Vagina (tissue), 2 donors: ENCODE data around the gene FGFR3. TPM values are rescaled to one million over a fixed set of nuclear protein-coding genes. Genes with fewer than 3 reads are reported as not detected.

ENCODE experiments used
- DNase-seq, 2 donors: peaks; one replicate each; pipeline ENCODE4 v3.0.0-alpha.2; 2017; ENCODE audit errors: extremely low spot score in 2 of 2
- H3K27ac ChIP-seq: fragments of 200-600 bp; sonication (generic); one replicate; pipeline ENCODE4 v1.5.1; 2019
- H3K27me3 ChIP-seq: fragments of 200-600 bp; sonication (generic); one replicate; pipeline ENCODE4 v1.5.1; 2019
- H3K36me3 ChIP-seq, 2 donors: fragments of 200-600 bp; sonication (generic); one replicate each; pipeline ENCODE4 v1.5.1; 2017 to 2019
- H3K4me1 ChIP-seq: fragments of 200-600 bp; sonication (generic); one replicate; pipeline ENCODE4 v1.5.1; 2019
- H3K4me3 ChIP-seq, 2 donors: fragments of 200-600 bp; sonication (generic); 1 replicate in 1 of 2; 2 replicates in 1 of 2; pipeline ENCODE4 v1.5.1; 2016 to 2019
- H3K9me3 ChIP-seq: fragments of 200-600 bp; sonication (generic); one replicate; pipeline ENCODE4 v1.5.1; 2019
- POLR2A ChIP-seq, 2 donors: fragments of 450-650 bp; IDR thresholded peaks; one replicate each; pipeline ENCODE4 v1.6.1; 2017; ENCODE audit warnings: antibody characterized with exemption in 2 of 2, mild to moderate bottlenecking in 2 of 2, moderate library complexity in 2 of 2
- POLR2AphosphoS5 ChIP-seq, 2 donors: sonication (generic); formaldehyde crosslinking; IDR thresholded peaks; one replicate each; pipeline ENCODE4 v1.9.0; 2017; ENCODE audit warnings: antibody characterized with exemption in 2 of 2, mild to moderate bottlenecking in 2 of 2, low read depth in 1 of 2; ENCODE audit not compliant: insufficient read depth in 1 of 2
- intact Hi-C: fragments of 100-400 bp; cut with DNase I; formaldehyde crosslinking; loops from one replicate; pipeline ENCODE4 v1.15.1; 2023
- total RNA-seq: library from RNA; depleted of rRNA; stranded (reverse); fragments of >200 nt; gene quantifications from one replicate; pipeline ENCODE4 v1.2.3, GENCODE V29; 2016
- TF ChIP-seq, protein P1 (sequence below), 3 experiments: fragments of 450-650 bp in 2 of 3; fragments of 200-600 bp in 1 of 3; sonication (generic) in 1 of 3; IDR thresholded peaks; one replicate each; pipeline ENCODE4 v1.5.1; 2017 to 2019; ENCODE audit warnings: antibody characterized with exemption in 3 of 3, mild to moderate bottlenecking in 2 of 3, moderate library complexity in 2 of 3

Gene FGFR3
- total RNA-seq, 1 donor from 2014 or later: 96.5 TPM

DNA sequence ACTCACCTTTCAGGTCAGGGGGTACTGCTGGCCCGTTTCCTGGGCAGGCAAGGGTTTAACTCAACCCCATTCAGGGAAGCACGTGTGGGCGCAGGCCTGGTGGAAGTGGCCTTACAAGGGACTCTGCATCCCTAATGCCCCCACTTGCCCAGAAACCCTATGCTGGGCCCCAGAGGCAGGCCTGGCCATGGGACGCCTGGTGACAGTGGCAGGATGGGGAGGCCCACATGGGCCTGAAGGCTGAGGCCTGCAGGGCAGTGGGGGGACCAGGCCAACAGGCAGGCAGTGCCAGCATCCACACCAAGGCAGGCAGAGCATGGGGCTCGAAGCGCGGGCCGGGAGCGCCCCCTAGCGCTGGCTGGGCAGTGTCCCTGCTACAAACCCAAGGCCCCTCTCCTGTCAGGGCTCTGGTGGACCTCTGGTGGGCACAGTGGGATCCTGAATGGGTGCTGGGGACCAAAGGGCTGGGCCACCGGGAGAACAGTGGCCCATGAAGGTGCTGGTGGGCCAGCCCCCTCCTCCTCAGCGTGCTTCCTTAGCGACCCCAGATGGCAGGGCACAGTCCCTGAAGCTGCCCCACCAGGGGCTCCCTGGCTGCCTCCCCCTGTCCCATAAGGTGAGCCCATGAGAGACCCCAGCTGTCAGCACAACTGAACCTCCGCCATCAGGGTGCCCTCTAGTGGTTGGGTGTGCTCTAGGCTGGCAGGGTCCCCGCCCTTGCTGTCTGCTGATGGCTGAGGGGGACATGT lies 16.8 kb downstream of the FGFR3 start:
- Histone ChIP-seq H3K9me3 (no peaks in the 10 kb centered on the region), H3K4me1 (peaks cover 7% of the 10 kb centered on the region), H3K36me3 (peaks cover 0 to 19% of the 10 kb centered on the region in 2 donors), H3K27ac (no peak overlapping the region), H3K27me3 (no peaks in the 10 kb centered on the region), H3K4me3 (no peak overlapping the region)
- DNase-seq: no peak
- intact Hi-C loops: loop anchor here (5.0 kb wide), 1 partner anchor 63 kb away; no protein-coding TSS in a partner anchor
- peak in 1 of 2 donors; percentile 10 for TF ChIP-seq POLR2AphosphoS5 (IDR thresholded peaks at IDR 0.05; ENCODE audit: insufficient read depth in 1 of 2, low read depth in 1 of 2)
- TF ChIP-seq, protein P1, sequence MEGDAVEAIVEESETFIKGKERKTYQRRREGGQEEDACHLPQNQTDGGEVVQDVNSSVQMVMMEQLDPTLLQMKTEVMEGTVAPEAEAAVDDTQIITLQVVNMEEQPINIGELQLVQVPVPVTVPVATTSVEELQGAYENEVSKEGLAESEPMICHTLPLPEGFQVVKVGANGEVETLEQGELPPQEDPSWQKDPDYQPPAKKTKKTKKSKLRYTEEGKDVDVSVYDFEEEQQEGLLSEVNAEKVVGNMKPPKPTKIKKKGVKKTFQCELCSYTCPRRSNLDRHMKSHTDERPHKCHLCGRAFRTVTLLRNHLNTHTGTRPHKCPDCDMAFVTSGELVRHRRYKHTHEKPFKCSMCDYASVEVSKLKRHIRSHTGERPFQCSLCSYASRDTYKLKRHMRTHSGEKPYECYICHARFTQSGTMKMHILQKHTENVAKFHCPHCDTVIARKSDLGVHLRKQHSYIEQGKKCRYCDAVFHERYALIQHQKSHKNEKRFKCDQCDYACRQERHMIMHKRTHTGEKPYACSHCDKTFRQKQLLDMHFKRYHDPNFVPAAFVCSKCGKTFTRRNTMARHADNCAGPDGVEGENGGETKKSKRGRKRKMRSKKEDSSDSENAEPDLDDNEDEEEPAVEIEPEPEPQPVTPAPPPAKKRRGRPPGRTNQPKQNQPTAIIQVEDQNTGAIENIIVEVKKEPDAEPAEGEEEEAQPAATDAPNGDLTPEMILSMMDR (IDR thresholded peaks at IDR 0.05): peak; percentile 55 to 84 (median 81)
- TF ChIP-seq POLR2A (IDR thresholded peaks at IDR 0.05): no peak

DNA sequence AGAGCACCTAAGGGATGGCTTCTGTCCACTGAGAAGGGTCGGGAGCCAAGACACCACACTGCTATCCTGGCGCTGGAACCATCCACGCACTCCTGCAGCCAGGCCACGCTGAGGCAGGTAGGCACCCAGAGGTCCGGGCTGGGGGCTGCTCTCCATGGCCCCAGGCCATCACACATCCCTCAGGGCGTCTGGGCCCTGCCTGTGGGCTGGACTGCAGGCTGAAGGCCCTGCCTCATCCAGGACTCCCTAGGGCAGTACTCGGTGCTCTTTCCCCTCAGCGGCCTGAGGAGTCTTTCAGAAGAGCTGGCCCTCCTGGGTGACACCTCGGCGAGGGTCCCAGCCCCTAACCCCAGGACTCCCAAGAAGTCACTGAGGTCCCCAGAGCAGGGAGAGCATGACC lies 17.7 kb downstream of the FGFR3 start:
- TF ChIP-seq POLR2A (IDR thresholded peaks at IDR 0.05) (no peak), POLR2AphosphoS5 (IDR thresholded peaks at IDR 0.05; ENCODE audit: insufficient read depth in 1 of 2, low read depth in 1 of 2) (no peak)
- TF ChIP-seq, protein P1 (IDR thresholded peaks at IDR 0.05): no peak
- peaks cover 0 to 28% of the 10 kb centered on the region in 2 donors for H3K36me3 ChIP-seq
- H3K4me1 ChIP-seq: peaks cover 7% of the 10 kb centered on the region
- no peaks in the 10 kb centered on the region for H3K9me3 ChIP-seq
- DNase-seq: no peak
- no peak overlapping the region for H3K27ac ChIP-seq
- H3K4me3 ChIP-seq: no peak overlapping the region
- intact Hi-C loops: no loop called here
- no peaks in the 10 kb centered on the region for H3K27me3 ChIP-seq

DNA sequence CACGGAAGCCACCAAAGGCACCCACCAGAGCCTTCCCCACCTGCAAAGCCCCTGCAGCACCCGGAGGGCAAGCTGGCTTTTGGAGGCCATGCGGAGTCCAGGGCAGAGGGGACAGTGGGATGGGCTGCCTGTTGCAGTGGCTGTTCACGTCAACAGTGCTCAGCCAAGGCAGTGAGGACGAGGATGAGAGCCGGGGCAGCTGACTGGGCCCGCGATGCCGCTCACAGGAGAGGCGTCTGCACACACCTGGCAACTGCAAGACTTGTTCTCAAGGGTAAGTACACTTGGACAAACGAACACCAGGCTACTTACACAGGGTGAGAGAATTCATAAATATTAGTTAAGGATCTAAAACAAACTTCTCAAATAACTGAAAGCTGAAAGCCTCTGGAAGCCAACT lies 19.6 kb downstream of the FGFR3 start:
- H3K9me3 ChIP-seq: no peaks in the 10 kb centered on the region
- no peak for DNase-seq
- H3K27ac ChIP-seq: no peak overlapping the region
- H3K27me3 ChIP-seq: no peaks in the 10 kb centered on the region
- H3K36me3 ChIP-seq: peaks cover 0 to 47% of the 10 kb centered on the region in 2 donors
- no peak overlapping the region for H3K4me3 ChIP-seq
- H3K4me1 ChIP-seq: peaks cover 7% of the 10 kb centered on the region
- intact Hi-C loops: no loop called here
- TF ChIP-seq POLR2A (IDR thresholded peaks at IDR 0.05) (no peak), POLR2AphosphoS5 (IDR thresholded peaks at IDR 0.05; ENCODE audit: insufficient read depth in 1 of 2, low read depth in 1 of 2) (no peak)
- TF ChIP-seq, protein P1 (IDR thresholded peaks at IDR 0.05): no peak

DNA sequence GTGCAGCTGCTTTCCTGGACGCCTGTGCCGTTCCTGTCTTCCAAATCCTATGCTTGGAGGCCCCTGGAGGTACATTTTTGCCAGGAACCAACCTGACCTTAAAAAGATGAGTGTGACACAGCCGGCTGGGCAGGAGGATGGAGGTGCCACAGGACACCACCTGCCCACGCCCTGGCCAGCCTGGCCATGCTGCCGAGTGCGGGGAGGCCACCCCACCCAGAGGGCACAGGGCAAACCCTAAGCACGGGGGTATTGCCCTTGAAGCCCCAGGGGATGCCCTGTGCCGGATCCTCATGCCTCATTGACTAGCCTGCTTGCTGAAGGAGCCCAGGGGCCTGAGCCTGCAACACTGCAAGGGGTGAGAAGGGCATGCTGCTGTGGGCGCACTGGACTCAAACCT lies 20.1 kb downstream of the FGFR3 start:
- Histone ChIP-seq H3K4me1 (peaks cover 7% of the 10 kb centered on the region), H3K4me3 (no peak overlapping the region), H3K27ac (no peak overlapping the region), H3K36me3 (peaks cover 0 to 52% of the 10 kb centered on the region in 2 donors), H3K9me3 (no peaks in the 10 kb centered on the region), H3K27me3 (no peaks in the 10 kb centered on the region)
- no peak for DNase-seq
- TF ChIP-seq POLR2A (IDR thresholded peaks at IDR 0.05): no peak
- TF ChIP-seq, protein P1 (IDR thresholded peaks at IDR 0.05): no peak
- TF ChIP-seq POLR2AphosphoS5 (IDR thresholded peaks at IDR 0.05; ENCODE audit: insufficient read depth in 1 of 2, low read depth in 1 of 2): no peak
- intact Hi-C loops: no loop called here

DNA sequence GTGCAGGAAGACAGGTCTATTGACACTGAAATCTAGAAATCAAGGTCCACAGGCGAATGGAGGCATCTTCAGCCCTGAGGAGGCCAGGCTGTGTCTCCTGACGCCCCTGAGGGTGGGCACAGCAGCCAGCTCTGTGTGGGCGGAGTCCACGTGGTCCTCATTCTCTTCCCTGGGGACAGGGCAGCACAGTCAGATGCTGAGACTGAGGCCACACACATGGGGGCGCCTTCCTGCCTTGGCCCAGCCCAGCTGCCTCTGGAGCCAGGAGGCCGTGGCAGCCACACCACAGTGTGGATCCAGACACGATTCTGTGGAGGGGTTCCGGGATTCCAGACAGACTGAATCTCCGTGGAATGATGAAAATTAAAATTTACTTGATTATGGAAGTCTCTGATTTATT lies 20.8 kb downstream of the FGFR3 start:
- no peak for DNase-seq
- TF ChIP-seq POLR2AphosphoS5 (IDR thresholded peaks at IDR 0.05; ENCODE audit: insufficient read depth in 1 of 2, low read depth in 1 of 2) (no peak), POLR2A (IDR thresholded peaks at IDR 0.05) (no peak)
- TF ChIP-seq, protein P1 (IDR thresholded peaks at IDR 0.05): no peak
- no peaks in the 10 kb centered on the region for H3K9me3 ChIP-seq
- H3K4me3 ChIP-seq: no peak overlapping the region
- peaks cover 2% of the 10 kb centered on the region for H3K4me1 ChIP-seq
- no peak overlapping the region for H3K27ac ChIP-seq
- H3K27me3 ChIP-seq: no peaks in the 10 kb centered on the region
- peaks cover 0 to 59% of the 10 kb centered on the region in 2 donors for H3K36me3 ChIP-seq
- intact Hi-C loops: no loop called here
